NCI-H748 (cell line): ENCODE measurements around the gene MUC5B.

ENCODE experiments used
- DNase-seq: peaks from one replicate; lab custom pipeline; 2025; ENCODE audit not compliant: unreplicated experiment; lab: John Stamatoyannopoulos, UW

The MUC5B gene

GRCh38 chr11:1218788-1219445 lies 3.9 kb upstream of the MUC5B start:
- DNase-seq, result no peak

- DNase-seq, result no peak
These were observed 3.4 kb upstream of the MUC5B start for GRCh38 chr11:1219446-1219833.

- peak; percentile 28 for DNase-seq
These were observed 2.7 kb upstream of the MUC5B start for GRCh38 chr11:1219834-1220815.

- DNase-seq, result peak; percentile 56
These were observed 1.7 kb upstream of the MUC5B start for GRCh38 chr11:1220941-1221721.

- DNase-seq, result no peak
These were observed 986 bp upstream of the MUC5B start for GRCh38 chr11:1221848-1222311.

- DNase-seq, result no peak
These were observed 662 bp downstream of the MUC5B start for GRCh38 chr11:1223346-1224110.

DNA sequence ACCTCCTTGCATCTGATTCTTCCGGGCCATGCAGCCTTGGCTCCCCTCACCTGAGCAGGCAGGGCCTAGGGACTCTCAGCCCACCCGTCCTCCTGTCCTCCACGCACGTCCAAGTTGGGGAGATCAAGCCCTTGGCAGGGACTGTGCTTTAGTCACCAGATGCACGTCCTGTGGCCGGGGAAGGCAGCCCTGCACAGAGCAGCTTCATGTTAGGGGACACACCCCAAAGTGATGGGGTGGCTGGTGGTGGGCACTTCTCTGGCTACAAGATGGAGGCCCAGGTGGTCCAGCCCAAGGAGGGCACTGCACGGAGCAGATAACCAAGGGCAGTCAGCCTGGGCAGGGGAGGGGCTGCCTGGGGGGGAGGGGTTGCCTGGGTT lies 1.2 kb downstream of the MUC5B start:
- DNase-seq, result no peak

GRCh38 chr11:1224491-1225385 lies 1.9 kb downstream of the MUC5B start:
- DNase-seq, result peak; percentile 37

GRCh38 chr11:1225386-1226225 lies 2.7 kb downstream of the MUC5B start:
- no peak for DNase-seq

- DNase-seq, result no peak
These were observed 3.5 kb downstream of the MUC5B start for GRCh38 chr11:1226226-1226985.

- no peak for DNase-seq
These were observed 4.2 kb downstream of the MUC5B start for GRCh38 chr11:1226986-1227550.

- no peak for DNase-seq
These were observed 4.8 kb downstream of the MUC5B start for GRCh38 chr11:1227551-1228100.

DNA sequence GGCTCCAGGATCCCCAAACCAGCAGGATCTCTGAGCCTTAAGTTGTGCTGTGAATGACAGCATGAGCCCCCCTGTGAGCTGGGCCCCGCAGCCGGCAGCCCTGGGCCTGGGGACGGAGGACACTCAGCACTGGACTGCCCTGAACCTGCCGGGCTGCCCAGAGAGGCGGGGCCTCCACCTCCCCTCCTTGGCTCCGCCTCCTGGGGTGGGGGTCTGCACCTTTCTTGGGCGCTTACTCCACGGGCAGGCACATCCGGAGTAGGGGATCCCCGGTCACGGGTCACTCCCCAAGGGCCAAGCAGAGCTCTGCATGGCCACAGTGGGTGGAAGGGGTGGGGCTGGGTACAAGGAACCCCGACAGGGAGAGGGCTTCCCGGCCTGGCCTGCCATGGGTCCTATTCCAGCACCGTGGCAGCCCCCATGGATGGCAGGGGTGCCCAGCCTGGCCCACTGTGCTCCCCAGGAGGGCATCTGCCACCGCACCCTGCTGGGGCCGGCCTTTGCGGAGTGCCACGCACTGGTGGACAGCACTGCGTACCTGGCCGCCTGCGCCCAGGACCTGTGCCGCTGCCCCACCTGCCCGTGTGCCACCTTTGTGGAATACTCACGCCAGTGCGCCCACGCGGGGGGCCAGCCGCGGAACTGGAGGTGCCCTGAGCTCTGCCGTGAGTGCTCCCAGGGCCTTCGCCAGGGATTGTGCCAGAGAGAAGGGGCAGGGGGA lies 5.4 kb downstream of the MUC5B start:
- DNase-seq, result no peak

DNA sequence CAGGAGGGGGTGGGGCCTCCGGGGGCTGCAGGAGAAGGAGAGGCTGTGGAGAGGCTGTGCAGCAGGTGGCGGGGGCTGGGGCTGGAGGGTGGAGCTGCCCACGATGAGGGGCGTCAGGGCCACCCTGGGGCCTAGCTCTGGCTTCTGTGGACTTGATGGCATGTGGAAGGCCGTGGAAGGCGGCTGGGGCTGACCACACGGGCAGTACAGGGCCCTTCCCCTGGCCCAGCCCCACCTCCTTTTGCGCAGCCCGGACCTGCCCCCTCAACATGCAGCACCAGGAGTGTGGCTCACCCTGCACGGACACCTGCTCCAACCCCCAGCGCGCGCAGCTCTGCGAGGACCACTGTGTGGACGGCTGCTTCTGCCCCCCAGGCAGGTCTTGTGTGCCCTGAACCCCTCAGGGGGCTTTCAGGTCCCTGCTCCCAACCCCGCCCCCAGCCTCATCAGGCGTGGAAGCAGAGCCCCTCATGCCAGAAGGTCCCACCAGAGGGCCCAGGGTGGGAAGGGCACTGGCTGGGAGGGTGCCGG lies 6.1 kb downstream of the MUC5B start:
- DNase-seq, result no peak

- DNase-seq, result no peak
These were observed 6.7 kb downstream of the MUC5B start for GRCh38 chr11:1229471-1230120.

DNA sequence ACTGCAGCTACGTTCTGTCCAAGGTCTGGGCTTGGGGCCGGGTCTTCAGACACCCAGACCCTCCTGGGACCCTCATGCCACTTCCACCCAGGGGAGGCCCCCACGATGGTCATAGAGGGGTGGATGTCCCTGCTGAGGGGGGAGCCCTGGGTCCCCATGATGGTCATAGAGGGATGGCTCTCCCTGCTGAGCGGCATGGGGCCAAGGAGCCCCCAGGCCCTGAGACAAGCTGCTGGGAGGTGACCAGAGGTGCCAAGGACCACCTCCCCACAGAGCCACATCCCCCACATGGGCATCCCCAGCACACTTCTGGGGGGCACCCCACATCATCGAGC lies 7.2 kb downstream of the MUC5B start:
- no peak for DNase-seq
